Type B pancreatic cell (in vitro differentiated cells): ENCODE data around the gene TMEM233. TPM values are rescaled to one million over a fixed set of nuclear protein-coding genes. Genes with fewer than 3 reads are reported as not detected.

Source experiments
- DNase-seq: peaks from one replicate; pipeline ENCODE4 v3.0.0; 2021; ENCODE audit warnings: mixed read lengths; ENCODE audit not compliant: unreplicated experiment; ENCODE audit errors: extremely low spot score
- H3K27ac Mint-ChIP-seq: 2 replicates; pipeline ENCODE4 v1.8.0; 2021; ENCODE audit warnings: mild to moderate bottlenecking, mixed read lengths
- H3K27me3 Mint-ChIP-seq: 2 replicates; pipeline ENCODE4 v1.8.0; 2021; ENCODE audit warnings: mixed read lengths
- H3K36me3 Mint-ChIP-seq: 2 replicates; pipeline ENCODE4 v1.8.0; 2021; ENCODE audit warnings: mixed read lengths
- H3K4me1 Mint-ChIP-seq: one replicate; pipeline ENCODE4 v1.8.0; 2021; ENCODE audit warnings: mixed read lengths; ENCODE audit not compliant: unreplicated experiment
- H3K4me3 Mint-ChIP-seq: 2 replicates; pipeline ENCODE4 v1.8.0; 2021; ENCODE audit warnings: mild to moderate bottlenecking, mixed read lengths
- H3K9me3 Mint-ChIP-seq: 2 replicates; pipeline ENCODE4 v1.8.0; 2021; ENCODE audit warnings: mixed read lengths
- CTCF ChIP-seq: fragments of 200-600 bp; sonication (generic); conservative IDR thresholded peaks from 2 replicates; pipeline ENCODE4 v1.5.0; 2021; ENCODE audit warnings: antibody characterized with exemption, mild to moderate bottlenecking
- total RNA-seq: library from RNA; stranded (reverse); gene quantifications from 2 replicates; pipeline ENCODE4 v1.2.1, GENCODE V29; 2021; ENCODE audit warnings: low replicate concordance

The TMEM233 gene
- total RNA-seq, 1 donor from 2014 or later: not detected

DNA sequence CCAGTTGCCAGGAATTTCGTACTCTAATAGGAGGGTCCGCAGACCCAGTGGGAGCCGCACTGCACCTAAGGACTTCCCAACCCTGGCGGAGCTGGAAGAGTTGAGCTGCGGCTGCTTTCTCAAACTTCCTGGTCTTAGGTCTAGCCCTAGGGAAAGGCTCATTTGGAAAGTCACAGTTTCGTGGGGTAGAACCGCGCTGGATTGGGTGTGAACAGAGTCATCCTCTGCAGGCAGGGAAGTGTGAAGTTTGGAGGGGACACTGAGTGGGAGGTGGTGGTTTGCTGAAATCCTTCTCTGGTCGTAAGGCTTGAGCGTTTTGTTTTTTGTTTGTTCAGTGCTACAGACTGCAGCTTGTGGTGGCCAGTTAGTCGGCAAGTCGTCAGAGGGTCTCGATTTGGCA, 93.2 kb downstream of the TMEM233 start:
- no peak for DNase-seq
- Mint-ChIP-seq H3K4me3 (no peak overlapping the region), H3K27me3 (no peaks in the 10 kb centered on the region), H3K9me3 (peaks cover 5% of the 10 kb centered on the region), H3K27ac (no peak overlapping the region), H3K4me1 (peaks cover 32% of the 10 kb centered on the region), H3K36me3 (peaks cover 27% of the 10 kb centered on the region)
- TF ChIP-seq CTCF: no peak

GRCh38 chr12:119687406-119687805, 93.8 kb downstream of the TMEM233 start:
- no peak for TF ChIP-seq CTCF
- H3K27me3 Mint-ChIP-seq: no peaks in the 10 kb centered on the region
- H3K4me3 Mint-ChIP-seq: no peak overlapping the region
- H3K27ac Mint-ChIP-seq: no peak overlapping the region
- H3K4me1 Mint-ChIP-seq: peaks cover 32% of the 10 kb centered on the region
- no peak for DNase-seq
- H3K9me3 Mint-ChIP-seq: peaks cover 5% of the 10 kb centered on the region
- H3K36me3 Mint-ChIP-seq: peaks cover 24% of the 10 kb centered on the region

GRCh38 chr12:119687879-119688278, 94.3 kb downstream of the TMEM233 start:
- H3K27ac Mint-ChIP-seq: no peak overlapping the region
- peaks cover 24% of the 10 kb centered on the region for H3K36me3 Mint-ChIP-seq
- no peak overlapping the region for H3K4me3 Mint-ChIP-seq

DNA sequence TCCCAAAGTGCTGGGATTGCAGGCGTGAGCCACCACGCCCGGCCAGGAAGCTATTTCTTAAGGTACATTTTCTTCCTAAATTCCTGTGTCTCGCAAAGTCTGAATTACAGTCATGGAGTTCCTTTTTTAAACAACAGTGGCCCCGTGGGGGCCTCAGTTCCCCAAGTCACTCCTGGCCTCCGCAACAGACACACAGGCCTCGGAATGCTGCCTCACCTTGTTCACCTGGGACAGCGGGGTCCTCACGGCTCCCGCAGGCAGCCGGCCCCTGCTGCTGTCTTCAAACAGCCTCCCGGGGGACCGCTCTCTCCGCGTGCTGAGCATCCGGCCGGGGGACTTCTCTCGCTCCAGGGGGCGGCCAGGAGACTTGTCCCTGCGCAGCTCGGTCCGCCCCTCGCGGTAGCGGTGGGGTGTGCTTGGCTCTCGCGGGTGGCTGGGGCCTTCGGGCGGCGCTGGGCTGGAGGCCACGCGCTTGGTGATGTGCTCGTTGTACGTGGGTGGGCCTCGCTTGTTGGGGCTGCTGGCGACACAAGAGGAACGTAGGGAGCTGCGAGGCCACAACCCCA, 96.4 kb downstream of the TMEM233 start:
- Mint-ChIP-seq H3K27ac (no peak overlapping the region), H3K4me1 (peaks cover 16% of the 10 kb centered on the region), H3K9me3 (peaks cover under 1% of the 10 kb centered on the region), H3K4me3 (no peak overlapping the region), H3K27me3 (no peaks in the 10 kb centered on the region), H3K36me3 (peaks cover 24% of the 10 kb centered on the region)
- no peak for DNase-seq
- TF ChIP-seq CTCF: no peak

More at GRCh38 chr12:119687879-119688278, 94.3 kb downstream of the TMEM233 start:
- peaks cover 32% of the 10 kb centered on the region for H3K4me1 Mint-ChIP-seq
- TF ChIP-seq CTCF: no peak
- H3K27me3 Mint-ChIP-seq: no peaks in the 10 kb centered on the region
- no peak for DNase-seq
- H3K9me3 Mint-ChIP-seq: peaks cover 5% of the 10 kb centered on the region

- H3K36me3 Mint-ChIP-seq: peaks cover 13% of the 10 kb centered on the region
- no peak for TF ChIP-seq CTCF
- H3K4me3 Mint-ChIP-seq: no peak overlapping the region
- H3K4me1 Mint-ChIP-seq: peaks cover 3% of the 10 kb centered on the region
- no peaks in the 10 kb centered on the region for H3K9me3 Mint-ChIP-seq
- H3K27ac Mint-ChIP-seq: no peak overlapping the region
- no peaks in the 10 kb centered on the region for H3K27me3 Mint-ChIP-seq
- no peak for DNase-seq
Observed at GRCh38 chr12:119691202-119691810, 97.7 kb downstream of the TMEM233 start.
